Fibroblast of lung (primary cell): Measurements from ENCODE around the gene ANKS1B.

Source experiments
- CTCF ChIP-seq, 2 donors: IDR thresholded peaks in 1 of 2; conservative IDR thresholded peaks in 1 of 2; 1 replicate in 1 of 2; 2 replicates in 1 of 2; pipeline ENCODE4 v1.5.1; 2011 to 2012; ENCODE audit warnings: low read length in 2 of 2, control low read depth in 1 of 2, inconsistent platforms in 1 of 2, low read depth in 1 of 2, mild to moderate bottlenecking in 1 of 2
- EZH2 ChIP-seq: IDR thresholded peaks from 2 replicates; pipeline ENCODE4 v1.5.1; 2012; ENCODE audit warnings: low read length, control low read depth, mild to moderate bottlenecking; ENCODE audit errors: missing control alignments

- TF ChIP-seq EZH2 (no peak), CTCF (conservative IDR thresholded peaks at IDR 0.05 in 1 of 2, IDR thresholded peaks at IDR 0.05 in 1 of 2; ENCODE audit: low read depth in 1 of 2, low read length in 2 of 2) (no peak)
These were observed 1176.4 kb downstream of the ANKS1B start for GRCh38 chr12:98808243-98808875.
